Suppressor macrophage (primary cell): ENCODE data around the gene ZFAND3.
A peak's percentile ranks its signal among the peaks of the same experiment; 100 is the strongest.

Experiments used
- DNase-seq, 4 experiments: peaks; one replicate each; pipeline ENCODE4 v3.0.0-alpha.2; 2020 to 2022

ZFAND3 gene

DNA sequence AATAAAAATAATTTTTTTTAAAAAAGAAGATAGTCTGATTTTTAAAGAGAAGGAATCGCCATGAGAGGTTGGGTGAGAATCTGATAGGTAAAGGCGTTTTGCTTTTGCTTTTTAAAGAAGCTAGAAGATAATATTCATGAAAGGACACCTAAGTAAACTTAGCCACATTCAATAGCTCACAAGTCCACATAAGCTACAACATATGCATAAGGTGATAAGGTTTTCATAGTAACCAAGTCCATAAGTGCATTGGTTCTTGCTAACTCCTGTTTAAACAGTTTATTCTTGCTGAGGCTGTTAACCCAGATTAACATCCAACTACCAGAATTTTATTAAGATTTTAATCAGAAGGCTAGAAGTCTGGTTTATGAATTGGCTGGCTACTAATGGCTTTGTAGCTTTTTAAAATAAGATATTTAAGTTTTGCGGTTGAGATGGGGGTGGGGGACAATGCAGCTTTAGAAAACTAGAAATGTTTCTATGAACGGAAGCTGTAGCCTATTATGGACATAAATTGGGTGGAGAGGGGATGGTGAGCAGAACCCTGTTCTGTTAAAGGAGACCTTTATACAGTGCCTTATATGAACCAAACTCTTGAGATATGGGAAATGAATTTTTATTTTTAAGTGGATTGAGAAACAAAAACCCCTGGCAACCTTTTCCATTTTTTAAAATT, 235.1 kb downstream of the ZFAND3 start:
- no peak for DNase-seq

DNA sequence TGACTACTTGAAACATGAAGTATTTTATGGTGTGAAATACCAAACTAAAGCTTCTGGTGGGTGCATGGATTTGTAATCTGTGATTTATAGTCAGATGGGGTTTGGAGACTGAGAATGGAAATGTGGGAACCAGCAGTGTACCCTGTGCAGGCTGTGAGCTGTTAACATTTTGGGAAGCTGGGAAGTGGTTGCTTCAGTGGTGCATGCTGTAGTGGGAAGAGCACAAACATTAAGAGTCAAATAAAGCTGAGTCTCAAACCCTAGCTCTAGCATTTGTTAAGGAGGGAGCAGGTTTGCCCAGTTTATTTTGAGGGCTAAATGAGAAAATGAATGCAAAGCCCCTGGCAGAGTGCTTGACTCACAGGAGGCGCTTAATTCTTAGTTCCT, 235.7 kb downstream of the ZFAND3 start:
- peak in 1 of 4 experiments; percentile 4 for DNase-seq

DNA sequence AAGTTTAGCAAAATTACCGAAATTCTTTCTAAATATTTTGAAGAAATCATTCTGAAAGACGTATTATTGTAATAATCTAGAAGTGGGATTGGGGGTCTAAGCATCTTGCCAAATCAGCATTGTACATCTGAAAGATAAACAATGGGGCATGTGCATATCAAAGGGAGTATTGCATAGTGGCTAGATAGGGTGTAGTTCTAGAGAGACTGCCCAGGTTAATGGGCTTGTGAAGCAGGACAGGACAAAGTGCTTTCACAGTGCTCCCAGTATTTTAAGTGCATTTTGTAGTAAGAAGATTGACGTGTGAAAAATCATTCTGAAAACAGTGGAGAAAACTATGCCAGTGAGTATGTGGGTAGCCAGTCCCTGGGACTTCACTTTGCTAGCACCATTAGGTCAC, 236.8 kb downstream of the ZFAND3 start:
- DNase-seq, result no peak

DNA sequence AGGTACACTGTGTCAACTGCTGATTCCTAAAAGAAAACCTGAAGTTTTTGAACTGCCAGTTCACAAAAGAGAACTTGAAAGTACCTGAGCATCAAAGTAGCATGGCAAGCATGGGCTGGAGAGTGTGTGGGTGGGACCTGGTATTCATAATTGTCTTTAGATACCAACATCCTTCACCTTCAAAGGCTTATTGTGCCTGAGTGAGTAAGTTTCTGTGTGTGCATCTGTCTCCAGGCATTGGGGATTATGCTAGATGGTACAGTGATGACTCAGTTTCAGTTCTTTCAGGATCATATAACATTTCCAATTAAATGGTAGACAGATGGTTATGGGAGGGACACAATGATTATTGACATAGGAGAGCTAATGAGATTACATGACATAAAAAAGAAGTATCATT, 238.5 kb downstream of the ZFAND3 start:
- no peak for DNase-seq

DNA sequence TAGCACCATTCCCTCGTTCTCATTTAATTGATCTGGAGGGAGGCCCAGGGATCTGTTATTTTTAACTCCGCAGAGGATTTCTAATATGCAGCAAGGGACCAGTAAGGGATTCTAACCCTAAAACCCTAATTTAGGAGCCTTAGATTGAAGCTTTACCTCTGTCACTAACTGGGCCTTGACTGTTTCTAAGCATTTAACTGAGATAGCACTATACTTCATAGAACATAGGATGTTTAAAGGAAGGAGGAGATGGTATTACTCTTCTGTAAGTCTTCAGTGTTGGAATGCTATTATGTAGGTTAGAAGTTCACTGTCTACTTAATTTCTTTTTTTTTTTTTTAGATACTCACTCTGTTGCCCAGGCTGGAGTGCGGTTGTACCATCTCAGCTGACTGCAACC, 242.5 kb downstream of the ZFAND3 start:
- no peak for DNase-seq

DNA sequence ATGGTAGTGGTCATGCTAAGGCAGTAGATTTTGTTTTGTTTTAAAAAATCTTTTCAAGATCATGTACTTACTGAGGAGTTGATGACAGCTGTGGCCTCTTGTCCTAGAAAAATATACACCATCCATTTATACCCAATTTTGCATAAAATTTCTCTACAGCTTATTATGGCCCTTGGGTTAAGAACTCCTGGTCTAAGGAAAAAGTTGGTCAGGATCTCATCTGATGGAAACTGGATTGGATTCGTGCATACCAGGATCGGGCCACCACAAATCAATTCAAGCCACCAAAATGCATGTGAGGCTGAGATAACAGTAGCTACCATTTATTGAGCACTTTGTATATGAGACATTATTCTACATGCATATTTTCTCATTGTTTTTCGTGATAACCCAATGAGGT, 244.4 kb downstream of the ZFAND3 start:
- DNase-seq, result no peak

DNA sequence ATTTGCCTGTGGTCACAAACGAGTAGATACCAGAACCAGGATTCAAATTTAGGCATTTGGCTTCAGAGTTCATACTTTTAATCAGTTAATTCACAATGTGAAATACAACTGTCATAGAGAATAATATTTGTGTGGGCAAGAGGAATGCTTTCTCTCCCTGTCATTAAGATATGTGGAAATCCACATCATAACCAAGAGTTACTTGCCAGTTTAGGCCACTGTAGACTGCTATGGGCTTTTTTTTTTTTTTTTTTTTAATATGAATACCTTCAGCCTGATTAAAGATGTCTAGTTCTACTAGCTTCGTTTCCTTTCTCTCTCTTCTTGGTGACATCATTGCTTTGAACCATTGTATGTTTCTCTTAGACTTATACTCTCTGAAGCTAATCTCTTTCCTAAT, 244.9 kb downstream of the ZFAND3 start:
- DNase-seq, result no peak

DNA sequence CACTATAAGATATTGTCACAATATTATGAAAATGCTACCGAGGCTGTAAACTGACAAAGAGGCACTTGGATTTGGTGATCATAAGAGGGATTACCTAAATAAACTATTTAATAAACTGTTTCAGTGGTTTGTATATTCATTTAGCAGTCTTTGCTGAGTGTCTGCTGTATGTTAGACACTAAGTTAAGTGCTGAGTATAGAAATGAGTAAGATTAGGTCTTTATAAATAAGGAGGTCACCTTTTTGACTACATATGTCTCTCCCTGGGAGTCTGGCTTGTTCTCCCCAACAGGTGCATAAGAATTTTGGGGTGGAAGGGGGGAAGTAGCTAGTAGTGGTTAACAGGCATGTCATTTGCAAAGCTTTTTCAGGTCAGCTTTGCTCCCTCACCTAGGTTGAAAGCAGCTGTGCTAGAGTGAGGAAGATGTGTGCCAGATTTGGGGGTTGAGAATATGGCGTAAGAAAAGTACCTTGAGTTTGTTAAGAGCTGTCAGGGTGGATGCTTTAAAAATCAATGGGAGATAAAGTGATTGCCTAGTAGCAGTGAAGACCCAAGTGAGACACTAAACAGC, 246.3 kb downstream of the ZFAND3 start:
- no peak for DNase-seq

DNA sequence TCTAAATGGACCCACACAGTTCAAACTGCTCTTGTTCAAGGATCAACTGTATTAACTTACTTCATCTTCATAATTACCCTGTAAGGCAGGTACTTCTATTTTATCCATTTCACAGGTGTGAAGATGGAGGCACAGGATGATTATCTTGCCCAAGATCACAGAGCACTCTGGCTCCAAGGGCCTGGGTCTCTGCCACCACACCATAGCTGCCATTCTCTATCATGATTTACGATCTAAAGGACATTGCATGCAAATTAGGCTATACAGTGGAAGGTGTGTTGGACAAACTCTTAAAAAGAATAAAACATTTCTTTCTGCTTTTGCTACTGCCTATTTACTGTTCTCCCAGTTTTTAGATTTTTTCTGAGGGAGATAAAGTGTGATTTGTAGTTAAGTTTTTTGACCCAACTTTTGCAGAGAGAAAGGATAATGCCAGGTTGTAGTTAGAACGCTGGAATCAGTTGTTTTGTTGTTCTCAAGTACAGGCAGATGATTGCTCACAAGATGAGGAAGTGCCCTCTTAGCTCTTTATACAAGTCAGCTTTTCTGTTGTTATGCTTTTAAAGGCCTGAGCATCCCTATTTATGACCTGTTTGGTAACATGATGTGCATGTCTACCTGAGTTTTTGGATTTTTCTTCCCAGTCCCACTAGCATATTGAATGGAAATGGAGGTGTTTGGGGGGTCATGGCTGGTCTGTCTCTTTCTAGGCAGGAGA, 247.9 kb downstream of the ZFAND3 start:
- peak in 3 of 4 experiments; percentile 9 to 40 (median 21) for DNase-seq

DNA sequence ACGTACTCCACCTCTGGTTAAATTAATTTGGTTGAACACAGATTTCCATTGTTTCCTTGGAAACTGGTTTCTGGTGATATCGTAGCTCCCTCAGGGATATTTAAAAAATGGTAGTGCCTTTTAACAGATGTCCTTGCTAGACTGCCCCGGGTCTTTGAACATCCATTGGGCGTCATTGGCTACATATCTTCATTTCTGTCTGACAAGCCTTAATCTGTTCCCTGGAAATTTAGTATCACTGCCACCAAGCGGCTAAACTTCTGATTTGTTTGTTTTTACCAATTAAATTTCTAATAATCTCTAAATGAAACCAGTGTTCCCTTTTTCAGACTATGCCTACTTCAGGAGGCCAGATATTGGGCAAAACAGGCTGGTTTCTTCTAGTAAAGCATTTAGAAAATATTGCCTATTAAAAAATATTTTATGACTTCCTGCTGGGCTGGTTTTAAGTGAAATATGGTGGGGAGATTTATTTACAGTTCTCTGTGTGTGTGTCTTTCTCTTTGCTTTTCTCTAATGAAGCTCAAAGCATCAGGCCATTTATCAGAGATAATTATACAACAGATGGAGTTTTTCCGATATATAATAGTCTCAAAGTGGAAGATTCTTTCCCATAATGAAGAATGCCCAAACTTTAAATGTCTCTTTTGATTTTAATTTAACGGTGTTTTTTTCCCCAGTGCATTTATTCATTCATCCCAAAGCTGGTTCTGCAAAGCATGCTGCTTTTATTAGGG, 249.5 kb downstream of the ZFAND3 start:
- no peak for DNase-seq

DNA sequence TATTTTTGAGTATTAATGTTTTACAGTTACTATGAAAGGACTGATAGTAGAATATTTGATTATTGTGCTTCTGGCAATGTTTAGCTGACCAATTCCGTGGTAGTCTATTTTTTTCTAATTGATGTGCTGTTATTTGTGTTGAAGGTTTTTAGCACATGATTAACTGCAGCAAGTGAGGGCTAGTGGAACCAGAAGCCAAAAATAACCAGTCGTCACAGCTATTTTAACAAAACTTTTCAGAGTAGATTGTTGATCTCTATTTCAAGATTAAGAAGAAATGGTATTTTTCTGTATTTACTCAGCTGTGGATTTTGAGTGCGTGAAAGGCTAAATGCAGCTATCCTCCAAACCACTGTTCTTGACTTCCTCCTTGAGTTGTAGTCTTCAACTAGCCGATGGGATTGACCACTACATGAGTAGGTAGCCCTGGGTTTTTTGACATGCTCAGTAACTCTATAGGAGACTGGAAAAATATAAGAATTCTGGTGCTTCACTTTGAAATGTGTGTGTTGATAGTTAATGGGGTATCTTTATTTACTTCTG, 258.0 kb downstream of the ZFAND3 start:
- no peak for DNase-seq

DNA sequence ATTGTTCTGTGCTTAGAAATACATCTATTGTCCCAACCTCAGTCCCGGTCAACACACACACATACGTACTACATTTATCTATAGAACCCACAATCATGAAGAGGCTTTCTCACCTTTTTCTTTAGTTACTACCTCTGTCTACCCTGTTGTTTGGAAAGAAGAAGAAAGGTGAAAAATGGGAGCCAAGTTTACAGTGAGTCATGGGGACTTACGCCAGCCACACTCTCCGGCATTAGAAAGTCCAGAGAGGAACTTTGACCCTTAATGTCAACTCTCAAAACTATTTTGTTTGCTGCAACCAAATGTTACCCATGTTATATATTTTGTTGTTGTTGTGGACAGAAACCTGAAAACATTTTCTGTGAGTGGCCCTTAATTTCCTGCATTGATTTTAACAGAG, 259.1 kb downstream of the ZFAND3 start:
- DNase-seq, result peak in 1 of 4 experiments; percentile 10

DNA sequence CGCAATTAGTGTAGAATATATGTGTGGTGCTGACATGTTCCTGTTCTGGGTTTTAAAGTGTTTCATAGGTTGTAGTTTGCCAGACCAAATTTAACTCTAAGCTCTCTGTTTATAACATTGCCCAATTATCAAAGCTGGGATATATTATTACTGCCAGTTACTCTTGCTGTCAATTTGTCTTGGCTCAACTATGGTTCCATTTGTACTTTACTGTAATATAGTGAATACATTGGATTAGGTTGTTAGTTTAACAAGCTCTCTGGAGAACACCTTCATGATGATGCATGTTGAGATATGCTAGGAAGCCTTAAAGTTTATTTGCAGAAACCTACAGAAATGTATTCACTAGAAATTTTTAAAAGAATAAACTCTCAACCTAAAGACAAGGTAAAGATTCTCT, 259.6 kb downstream of the ZFAND3 start:
- no peak for DNase-seq

DNA sequence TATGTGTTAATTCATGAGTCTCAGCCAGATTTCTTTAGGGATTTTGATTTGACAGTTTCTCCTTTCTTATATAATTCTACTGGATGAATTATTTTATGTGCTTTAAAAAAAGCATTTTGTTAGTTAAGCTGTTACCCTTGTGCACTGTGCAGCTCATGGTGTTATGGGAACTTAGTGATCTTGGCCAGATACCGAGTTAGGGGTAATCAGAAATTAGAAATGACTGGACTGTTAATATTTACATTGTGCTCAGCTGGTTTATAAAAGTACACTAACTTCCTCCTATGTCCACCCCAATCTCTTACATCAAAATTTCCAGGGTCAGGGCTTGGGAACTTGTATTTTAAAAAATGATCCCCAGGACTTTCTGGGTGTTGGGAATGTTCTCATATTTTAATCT, 260.0 kb downstream of the ZFAND3 start:
- DNase-seq, result no peak

DNA sequence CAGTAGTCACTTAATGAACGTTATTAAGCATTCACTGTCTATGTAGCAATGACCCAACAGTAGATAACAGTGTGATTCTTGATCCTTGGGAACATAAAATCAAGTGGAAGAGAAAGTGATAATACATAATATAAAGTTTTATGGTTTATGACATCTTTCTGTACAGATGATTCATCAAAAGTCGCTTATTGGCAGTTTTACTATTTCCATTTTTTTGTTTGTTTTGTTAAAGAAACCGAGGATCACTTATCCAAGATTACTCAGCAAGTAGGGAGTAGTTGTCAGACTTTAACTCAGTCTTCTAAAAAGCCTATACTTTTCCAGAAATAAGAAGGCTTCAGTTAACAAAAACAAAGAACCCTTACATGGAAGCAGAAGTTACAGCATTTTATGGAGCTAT, 260.8 kb downstream of the ZFAND3 start:
- DNase-seq, result no peak

DNA sequence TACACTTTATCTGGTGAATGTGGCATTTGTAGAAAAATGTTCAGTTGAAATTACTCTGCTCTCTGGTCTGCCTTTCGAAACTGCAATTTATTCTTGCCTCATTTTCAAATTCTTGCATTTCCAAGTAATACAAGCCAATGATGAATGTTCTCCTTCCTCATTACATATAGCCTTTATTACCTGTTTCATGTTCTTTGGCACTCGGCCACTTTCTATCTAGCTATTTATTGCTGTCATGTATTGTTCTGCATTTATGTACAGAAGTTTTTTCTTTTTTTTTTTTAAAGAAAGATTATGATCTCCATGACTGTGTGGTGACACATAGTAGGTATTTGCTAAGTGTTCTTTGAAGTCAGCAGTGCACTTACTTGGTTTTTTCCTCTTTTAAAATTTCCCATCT, 261.4 kb downstream of the ZFAND3 start:
- peak in 1 of 4 experiments; percentile 10 for DNase-seq

DNA sequence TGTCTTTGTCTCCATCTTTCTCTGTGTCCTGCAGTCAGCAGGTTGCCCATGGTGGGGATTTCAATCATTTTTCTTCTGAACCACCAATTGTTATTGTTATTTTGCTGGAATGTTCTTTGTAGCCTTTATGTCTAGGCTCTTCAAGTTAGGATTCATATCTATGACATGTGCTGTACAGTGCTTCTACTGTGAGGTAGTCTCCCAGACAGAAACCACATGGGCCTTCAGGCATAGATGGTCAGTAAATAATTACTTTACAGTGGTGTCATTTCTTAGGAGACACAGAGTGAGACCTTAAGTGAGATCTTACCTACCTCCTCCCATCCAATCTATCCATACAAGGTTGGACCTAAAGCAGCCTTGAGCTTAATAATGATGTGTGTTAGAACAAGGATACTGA, 265.5 kb downstream of the ZFAND3 start:
- DNase-seq, result no peak

DNA sequence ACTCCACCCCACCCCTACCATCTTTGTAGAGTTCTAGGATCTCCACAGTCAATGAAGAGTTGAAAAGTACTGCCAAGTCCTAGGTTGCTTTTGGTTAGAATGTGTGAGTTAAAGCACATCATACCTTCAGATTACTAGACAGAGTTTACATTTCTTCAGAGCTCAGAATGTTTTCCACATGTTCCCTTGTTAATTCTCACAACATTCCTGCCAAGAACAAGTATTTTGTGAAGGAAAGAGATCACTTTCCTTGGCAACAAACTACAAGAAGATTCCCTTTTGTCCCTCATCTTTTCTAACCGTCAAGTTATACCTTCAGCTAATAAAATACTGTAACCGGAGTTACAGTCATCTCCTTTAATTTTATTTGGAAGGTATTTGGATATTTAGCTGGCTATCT, 266.8 kb downstream of the ZFAND3 start:
- DNase-seq, result no peak

DNA sequence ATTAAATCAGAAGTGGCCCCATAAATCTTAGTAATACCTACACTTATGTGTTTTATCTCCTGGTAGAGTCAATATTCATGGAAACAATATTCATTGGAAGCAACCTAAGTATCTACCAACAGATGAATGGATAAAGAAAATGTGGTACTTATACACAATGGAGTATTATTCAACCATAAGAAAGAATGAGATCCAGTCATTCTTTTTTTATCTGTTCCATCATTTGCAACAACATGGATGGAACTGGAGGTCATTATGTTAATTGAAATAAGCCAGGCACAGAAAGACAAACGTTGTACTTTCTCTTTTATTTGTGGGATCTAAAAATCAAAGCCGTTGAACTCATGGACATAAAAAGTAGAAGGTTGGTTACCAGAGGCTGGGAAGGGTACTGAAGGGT, 268.5 kb downstream of the ZFAND3 start:
- DNase-seq, result no peak

DNA sequence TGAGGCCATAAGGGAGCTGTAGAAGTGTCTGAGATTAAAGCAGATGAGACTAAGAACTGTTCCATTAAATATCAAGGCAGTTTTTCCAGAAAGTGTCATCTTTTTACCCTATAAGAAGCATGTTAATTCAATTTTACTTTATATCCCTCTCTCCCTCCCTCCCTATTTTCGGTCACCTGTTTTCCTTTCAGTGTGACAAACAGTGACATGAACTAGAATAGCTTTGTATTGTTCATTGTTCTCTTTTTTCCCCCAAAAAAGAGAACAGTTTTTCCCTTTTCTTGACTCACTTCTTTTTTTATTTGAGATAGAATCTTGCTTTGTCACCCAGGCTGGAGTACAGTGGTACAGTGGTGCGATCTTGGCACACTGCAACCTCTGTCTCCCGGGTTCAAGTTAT, 269.3 kb downstream of the ZFAND3 start:
- DNase-seq, result peak in 1 of 4 experiments; percentile 6

DNA sequence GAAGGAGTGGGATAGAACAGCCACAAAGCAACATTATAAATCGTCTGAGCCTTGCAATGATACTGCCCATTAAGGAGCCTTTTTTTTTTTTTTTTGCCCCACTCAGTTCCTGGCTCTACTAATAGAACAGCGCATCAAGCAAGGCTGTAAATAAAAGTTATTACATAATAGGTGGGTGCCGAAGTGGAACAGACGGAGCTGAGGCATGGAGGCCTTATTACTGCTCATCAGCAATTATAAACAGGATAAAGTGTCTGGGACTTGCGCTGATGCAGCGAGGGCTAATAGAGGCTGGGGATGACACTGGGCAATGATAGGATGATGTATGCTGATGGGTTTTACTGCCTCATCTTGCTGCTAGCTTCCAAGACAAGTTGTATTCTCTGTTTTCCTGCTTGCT, 272.1 kb downstream of the ZFAND3 start:
- no peak for DNase-seq

DNA sequence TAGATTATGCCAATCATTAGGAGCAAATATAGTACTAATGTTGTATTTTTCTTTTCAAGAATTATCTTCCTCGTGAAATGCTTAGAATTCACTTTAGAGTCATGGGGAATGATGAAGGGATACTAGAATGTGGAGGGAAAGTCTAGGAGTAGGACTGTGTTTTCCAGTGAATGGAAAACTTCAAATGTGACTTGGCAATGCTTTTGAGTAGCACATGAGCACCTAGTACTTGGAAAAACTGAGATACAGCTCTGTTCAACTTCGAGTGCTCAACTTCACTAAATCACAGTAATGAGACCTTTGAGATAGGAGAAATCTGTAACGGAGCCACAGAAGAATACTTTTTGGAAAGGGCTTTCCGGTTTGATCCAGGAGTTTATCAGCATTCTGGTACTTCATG, 272.9 kb downstream of the ZFAND3 start:
- DNase-seq, result no peak

DNA sequence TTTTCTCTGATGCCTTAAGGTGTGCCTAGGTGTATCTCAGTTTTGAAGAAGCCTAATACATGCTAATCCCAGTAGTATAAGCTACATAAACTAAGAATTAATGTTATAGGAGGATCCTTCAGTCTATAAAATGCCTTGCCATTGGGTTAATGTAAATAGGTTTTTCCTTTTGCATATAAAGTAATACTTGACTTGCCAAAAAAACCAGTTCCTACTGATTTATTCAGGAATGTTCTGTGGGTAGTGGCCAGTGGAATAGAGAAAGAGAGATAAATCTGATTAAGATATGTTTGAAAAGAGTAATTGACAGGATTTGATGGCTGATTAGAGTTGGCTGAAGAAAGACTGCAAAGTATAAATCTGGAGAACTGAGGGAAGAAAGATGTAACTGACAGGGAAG, 273.4 kb downstream of the ZFAND3 start:
- DNase-seq, result no peak
